SK-MEL-5 (cell line): ENCODE data around the gene TNKS1BP1. TPM values are rescaled to one million over a fixed set of nuclear protein-coding genes. Genes with fewer than 3 reads are reported as not detected.
A peak's percentile ranks its signal among the peaks of the same experiment; 100 is the strongest.

Experiments used
- DNase-seq: peaks from one replicate; pipeline ENCODE4 v3.0.0-alpha.2; 2016; ENCODE audit warnings: low read depth, low spot score
- in situ Hi-C: cut with HindIII; loops from 2 replicates; pipeline ENCODE4 v1.10.0; 2016; ENCODE audit warnings: low sequenced_read_pairs, high pct_unique_total_duplicates, low pct_unique_long_range_greater_than_20kb
- total RNA-seq: library from RNA; depleted of rRNA; stranded (reverse); fragments of >200 nt; shearing (Covaris generic); gene quantifications from 2 replicates; pipeline ENCODE4 v1.2.3, GENCODE V29; 2014; rRNA removed

The TNKS1BP1 gene
- total RNA-seq, 1 experiment from 2014 or later, result 8.1 TPM

DNA sequence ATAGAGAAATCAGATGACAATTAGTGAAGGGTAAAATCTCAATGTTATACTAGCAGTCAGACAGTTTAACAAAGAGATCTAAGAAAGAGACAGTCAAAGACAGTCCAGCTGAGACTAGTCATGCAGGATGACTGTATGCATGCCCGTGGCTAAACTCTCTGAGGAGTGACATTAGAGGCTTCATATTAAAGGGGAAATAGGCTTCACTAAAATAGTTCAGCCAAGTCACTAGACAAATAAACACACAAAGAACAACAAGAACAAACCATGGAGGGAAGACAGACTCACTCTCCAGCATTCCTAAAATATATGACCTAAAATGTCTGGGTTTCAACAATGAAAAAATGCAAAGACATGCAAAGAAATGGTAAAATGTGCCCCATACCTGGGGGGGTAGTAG, 69.1 kb downstream of the TNKS1BP1 start:
- peak; percentile 65 for DNase-seq
- in situ Hi-C loops, result no loop called here

GRCh38 chr11:57254631-57255030, 70.1 kb downstream of the TNKS1BP1 start:
- DNase-seq, result peak; percentile 71
- in situ Hi-C loops, result no loop called here

- peak; percentile 10 for DNase-seq
- in situ Hi-C loops, result no loop called here
Observed at GRCh38 chr11:57251491-57252104, 73.2 kb downstream of the TNKS1BP1 start.

DNA sequence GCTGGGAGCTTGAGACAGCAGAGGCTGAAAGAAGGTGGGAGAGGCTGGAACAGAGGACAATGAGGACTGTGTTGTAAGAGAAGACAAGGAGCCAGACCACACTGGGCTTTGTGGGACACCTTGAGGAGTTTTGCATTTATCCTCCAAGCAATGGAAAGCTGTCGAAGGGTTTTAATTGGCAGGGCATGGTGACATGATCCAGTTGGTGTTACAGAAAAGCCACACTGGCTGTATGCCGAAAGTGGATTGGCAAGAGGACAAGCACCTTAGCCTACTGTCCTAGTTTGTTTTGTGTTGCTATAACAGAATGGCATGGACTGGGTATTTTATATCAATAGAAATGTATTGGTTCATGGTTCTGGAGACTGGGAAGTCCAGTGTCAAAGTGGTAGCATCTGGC, 73.7 kb downstream of the TNKS1BP1 start:
- in situ Hi-C loops, result no loop called here

More for the DNA sequence above, 73.7 kb downstream of the TNKS1BP1 start:
- DNase-seq, result peak; percentile 9

Other genes with a start within 250 kb of the TNKS1BP1 start
- not detected in 2 replicates for gene LRRC55, start 143.0 kb downstream of the TNKS1BP1 start, total RNA-seq
- not detected in 2 replicates for gene APLNR, start 87.7 kb downstream of the TNKS1BP1 start, total RNA-seq
- gene SSRP1, start 10.9 kb upstream of the TNKS1BP1 start, total RNA-seq, result 71.2 and 76.2 TPM in 2 replicates
- not detected in 2 replicates for gene P2RX3, start 13.4 kb upstream of the TNKS1BP1 start, total RNA-seq
- not detected in 2 replicates for gene PRG3, start 56.2 kb upstream of the TNKS1BP1 start, total RNA-seq
- gene PRG2, start 65.7 kb upstream of the TNKS1BP1 start, total RNA-seq, result not detected in 2 replicates
- 30.6 and 37.0 TPM in 2 replicates for gene SLC43A3, start 102.2 kb upstream of the TNKS1BP1 start, total RNA-seq
- gene RTN4RL2, start 135.6 kb upstream of the TNKS1BP1 start, total RNA-seq, result 0.29 and 1.1 TPM in 2 replicates
- gene SLC43A1, start 190.8 kb upstream of the TNKS1BP1 start, total RNA-seq, result 10.1 and 11.2 TPM in 2 replicates
- 48.5 and 51.6 TPM in 2 replicates for gene TIMM10, start 205.8 kb upstream of the TNKS1BP1 start, total RNA-seq
- gene SMTNL1, start 212.6 kb upstream of the TNKS1BP1 start, total RNA-seq, result not detected in 2 replicates
- gene UBE2L6, start 242.7 kb upstream of the TNKS1BP1 start, total RNA-seq, result 17.0 and 22.4 TPM in 2 replicates